Small intestine (tissue), 7 donors: ENCODE measurements around the gene S100PBP. TPM values are rescaled to one million over a fixed set of nuclear protein-coding genes. Genes with fewer than 3 reads are reported as not detected.

Experiments used
- DNase-seq, 2 donors: peaks; one replicate each; pipeline versions ENCODE4 v3.0.0 to v3.0.0-alpha.2; 2013
- FAIRE-seq: peaks from 2 replicates; lab custom pipeline; 2012; peaks lifted over from hg19 to GRCh38; lab: Jason Lieb, UNC
- H3K27ac ChIP-seq, 3 donors: one replicate each; pipeline ENCODE4 v1.5.1; 2013; ENCODE audit warnings: low read length in 2 of 3, mild to moderate bottlenecking in 2 of 3, control low read depth in 1 of 3, inconsistent platforms in 1 of 3, low read depth in 1 of 3, moderate library complexity in 1 of 3
- H3K27me3 ChIP-seq, 3 donors: one replicate each; pipeline ENCODE4 v1.6.1; 2013; ENCODE audit warnings: low read length in 3 of 3, inconsistent platforms in 1 of 3; ENCODE audit not compliant: control insufficient read depth in 3 of 3, insufficient read depth in 3 of 3
- H3K36me3 ChIP-seq, 3 donors: one replicate each; pipeline ENCODE4 v1.6.1; 2013; ENCODE audit warnings: low read length in 3 of 3, inconsistent platforms in 1 of 3, low read depth in 1 of 3, mild to moderate bottlenecking in 1 of 3, moderate library complexity in 1 of 3; ENCODE audit not compliant: control insufficient read depth in 3 of 3, insufficient read depth in 2 of 3
- H3K4me1 ChIP-seq, 3 donors: one replicate each; pipeline ENCODE4 v1.6.1; 2013; ENCODE audit warnings: low read length in 2 of 3, inconsistent platforms in 1 of 3, low read depth in 1 of 3, mild to moderate bottlenecking in 1 of 3, moderate library complexity in 1 of 3; ENCODE audit not compliant: control insufficient read depth in 3 of 3, insufficient read depth in 2 of 3
- H3K4me3 ChIP-seq, 3 donors: one replicate each; pipeline ENCODE4 v1.5.1; 2013; ENCODE audit warnings: low read length in 3 of 3, control low read depth in 1 of 3, inconsistent platforms in 1 of 3, low read depth in 1 of 3, mild to moderate bottlenecking in 1 of 3, moderate library complexity in 1 of 3
- H3K9me3 ChIP-seq, 2 donors: one replicate each; pipeline ENCODE4 v1.6.1; 2013; ENCODE audit warnings: low read depth in 1 of 2, low read length in 1 of 2; ENCODE audit not compliant: control insufficient read depth in 2 of 2, insufficient read depth in 1 of 2
- WGBS, 3 donors: extraction: QIAGEN DNeasy Blood & Tissue Kit; methylation state at CpG; one replicate each; pipeline ENCODE4 v1.1.7; 2013; 5-methylcytosine and 5-hydroxymethylcytosine counted together
- polyA plus RNA-seq, 4 donors: library from polyadenylated mRNA; stranded (reverse) in 3 of 4; unstranded in 1 of 4; fragments of 200-250 nt in 3 of 4; fragments of 120-200 nt in 1 of 4; gene quantifications; one replicate each; pipeline versions ENCODE4 v1.2.1 to v1.2.3, GENCODE V29; 2013
- donor health status: healthy with polysubstance abuse.
- donor health status: control.
- donor health status: control.
- donor health status: Bipolar disorder and iron deficiency.
- donor health status: healthy.

S100PBP gene
- polyA plus RNA-seq, 4 donors = 4.3 to 23.5 (median 7.2) TPM

DNA sequence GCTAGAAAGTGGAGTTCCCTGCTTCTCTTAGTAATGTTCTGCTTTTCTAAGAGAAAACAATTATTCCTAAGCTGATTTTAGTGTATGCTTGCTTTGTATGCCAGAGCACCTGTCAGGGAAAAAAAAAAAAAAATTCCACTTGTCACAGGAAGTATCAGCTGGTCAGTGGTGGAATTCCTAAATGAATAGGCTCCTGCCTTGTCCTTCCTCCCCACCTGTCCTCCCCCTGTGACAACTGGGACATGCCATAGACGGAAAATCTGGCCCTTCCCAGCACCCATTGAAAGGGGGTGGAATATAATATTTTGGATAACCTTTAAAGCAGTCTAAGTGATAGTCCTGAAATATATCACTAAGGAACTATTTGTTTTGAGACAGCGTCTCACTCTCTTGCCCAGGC, 42.5 kb downstream of the S100PBP start:
- Histone ChIP-seq H3K27ac (no peak overlapping the region), H3K4me3 (no peak overlapping the region), H3K9me3 (no peaks in the 10 kb centered on the region), H3K36me3 (peaks cover 5 to 47% (median 10%) of the 10 kb centered on the region in 3 donors), H3K4me1 (no peaks in the 10 kb centered on the region), H3K27me3 (no peaks in the 10 kb centered on the region)
- DNase-seq = no peak
- 96 to 100% (median 97%) methylated on average over 2 of the region's 2 CpGs for WGBS, 3 donors
- no peak for FAIRE-seq

DNA sequence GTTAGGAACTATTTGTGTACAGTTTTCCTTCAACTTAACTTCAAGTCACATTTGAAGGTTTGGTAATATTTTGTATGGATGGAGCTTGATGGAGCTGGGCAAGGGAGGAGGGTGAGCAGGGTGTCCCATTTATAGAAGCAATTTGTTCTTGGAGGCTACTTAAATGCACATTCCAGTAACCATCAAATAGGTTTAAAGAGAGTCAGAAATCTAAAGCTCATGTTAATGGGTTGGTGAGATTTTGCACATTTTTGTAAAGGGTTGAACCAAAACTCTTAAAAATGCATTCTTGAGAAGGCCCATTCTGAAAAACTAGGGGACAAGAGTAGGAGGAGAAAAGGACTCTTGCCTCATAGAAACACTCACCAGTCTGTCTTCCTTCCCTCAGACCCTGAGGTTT, 43.1 kb downstream of the S100PBP start:
- Histone ChIP-seq H3K27me3 (no peaks in the 10 kb centered on the region), H3K27ac (no peak overlapping the region), H3K36me3 (peaks cover 5 to 47% (median 7%) of the 10 kb centered on the region in 3 donors), H3K4me3 (no peak overlapping the region), H3K4me1 (no peaks in the 10 kb centered on the region), H3K9me3 (no peaks in the 10 kb centered on the region)
- FAIRE-seq (no peak), DNase-seq (no peak)

DNA sequence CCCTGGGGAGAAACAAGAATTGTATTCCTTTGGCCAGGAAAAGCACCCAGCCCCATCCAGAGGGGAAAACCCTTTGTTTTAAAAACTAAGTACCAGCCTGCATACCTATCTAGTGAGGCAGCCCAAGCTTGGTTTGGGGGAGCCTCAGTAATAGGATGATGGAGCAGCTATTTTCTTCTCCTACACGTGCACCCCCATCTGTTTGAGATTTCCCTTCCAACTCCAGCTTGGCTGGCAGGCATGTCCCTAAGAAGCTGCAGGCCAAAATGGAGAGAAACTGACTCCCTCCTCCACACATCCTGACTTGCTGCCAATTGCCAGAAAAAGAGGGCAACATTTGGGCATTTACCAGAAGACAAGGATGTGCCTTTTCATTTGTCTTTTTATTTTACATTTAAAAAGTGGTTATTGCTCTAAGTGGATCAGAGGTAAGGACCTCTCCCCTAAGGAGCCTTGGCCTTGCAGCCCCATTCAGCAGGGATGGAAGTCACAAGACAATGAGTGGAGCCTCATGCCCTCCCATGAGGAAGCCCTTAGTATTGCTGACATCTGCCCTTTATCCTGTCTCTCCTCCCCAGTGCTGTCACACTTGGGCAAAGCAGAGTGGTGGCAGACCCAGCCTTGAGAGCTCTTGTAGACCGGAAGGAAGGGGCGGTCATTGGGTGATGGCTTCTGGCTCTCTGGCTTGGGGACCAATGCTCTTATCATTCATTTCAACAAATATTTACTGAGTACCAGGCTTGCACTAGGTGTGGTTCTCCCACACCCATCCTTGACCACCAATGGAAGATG, 44.6 kb downstream of the S100PBP start:
- Histone ChIP-seq H3K27ac (no peak overlapping the region), H3K4me1 (no peaks in the 10 kb centered on the region), H3K9me3 (no peaks in the 10 kb centered on the region), H3K36me3 (peaks cover 0 to 44% (median 3%) of the 10 kb centered on the region in 3 donors), H3K4me3 (no peak overlapping the region), H3K27me3 (no peaks in the 10 kb centered on the region)
- DNase-seq = no peak
- no peak for FAIRE-seq
- 80 to 89% (median 82%) methylated on average over 3 of the region's 3 CpGs for WGBS, 3 donors

DNA sequence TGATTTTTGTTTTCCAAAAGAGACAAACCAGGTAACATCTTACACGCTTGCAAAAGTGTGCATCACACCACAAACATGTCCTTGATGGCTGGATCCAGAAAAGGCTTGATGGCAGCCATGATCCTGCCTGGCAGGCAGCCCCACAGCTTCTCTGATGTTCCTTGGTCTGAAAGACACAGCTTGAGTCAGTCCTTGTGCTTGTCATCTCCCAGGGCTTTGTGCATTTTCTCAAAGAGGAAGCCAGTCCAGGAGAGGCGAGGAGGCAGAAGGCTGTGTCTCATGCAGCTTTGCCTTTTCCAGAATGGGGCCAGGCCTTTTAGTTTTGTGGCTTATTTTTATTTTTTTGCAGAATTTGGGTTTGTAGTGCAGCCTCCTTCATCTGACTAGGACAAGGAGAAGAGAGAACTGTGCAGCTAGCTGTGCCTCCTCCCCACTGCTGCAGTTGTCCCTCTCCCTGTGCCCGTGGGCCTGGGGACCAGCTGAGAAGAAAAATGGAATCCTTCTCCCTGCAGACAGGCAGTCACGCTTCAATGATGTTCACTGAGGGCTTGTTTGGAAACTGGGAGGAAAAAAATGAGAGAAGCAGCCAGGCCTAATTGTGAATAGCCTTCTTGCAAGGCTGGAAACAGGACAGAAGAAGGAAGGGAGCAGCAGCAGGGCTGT, 45.9 kb downstream of the S100PBP start:
- FAIRE-seq = no peak
- 93 to 100% (median 94%) methylated on average over 4 of the region's 4 CpGs for WGBS, 3 donors
- Histone ChIP-seq H3K9me3 (no peaks in the 10 kb centered on the region), H3K27ac (no peak overlapping the region), H3K4me1 (no peaks in the 10 kb centered on the region), H3K4me3 (no peak overlapping the region), H3K36me3 (peaks cover 2 to 43% (median 3%) of the 10 kb centered on the region in 3 donors), H3K27me3 (no peaks in the 10 kb centered on the region)
- no peak for DNase-seq

DNA sequence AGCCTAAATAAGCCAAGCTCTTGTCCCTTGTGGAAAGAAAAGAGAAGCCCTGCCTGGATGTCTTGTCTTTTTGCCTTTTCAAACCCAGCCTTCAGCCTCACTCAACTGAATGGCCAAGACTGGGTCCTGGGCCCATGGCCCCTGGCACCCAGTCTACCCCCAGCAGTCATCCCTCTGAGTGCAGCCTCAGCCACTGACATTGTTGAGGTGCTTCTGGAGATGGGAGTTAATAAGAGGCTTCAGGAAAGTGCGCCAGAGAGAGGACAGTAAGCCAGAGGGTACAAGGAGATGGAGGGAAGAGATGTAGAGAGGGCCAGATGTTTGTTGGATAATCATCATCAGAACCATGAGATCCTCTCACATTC, 46.4 kb downstream of the S100PBP start:
- Histone ChIP-seq H3K4me1 (no peaks in the 10 kb centered on the region), H3K27ac (no peak overlapping the region), H3K4me3 (no peak overlapping the region), H3K9me3 (no peaks in the 10 kb centered on the region), H3K27me3 (no peaks in the 10 kb centered on the region), H3K36me3 (peaks cover 2 to 43% (median 3%) of the 10 kb centered on the region in 3 donors)
- WGBS, 3 donors = 94 to 96% (median 96%) methylated on average over 1 of the region's 1 CpG
- no peak for FAIRE-seq
- no peak for DNase-seq

DNA sequence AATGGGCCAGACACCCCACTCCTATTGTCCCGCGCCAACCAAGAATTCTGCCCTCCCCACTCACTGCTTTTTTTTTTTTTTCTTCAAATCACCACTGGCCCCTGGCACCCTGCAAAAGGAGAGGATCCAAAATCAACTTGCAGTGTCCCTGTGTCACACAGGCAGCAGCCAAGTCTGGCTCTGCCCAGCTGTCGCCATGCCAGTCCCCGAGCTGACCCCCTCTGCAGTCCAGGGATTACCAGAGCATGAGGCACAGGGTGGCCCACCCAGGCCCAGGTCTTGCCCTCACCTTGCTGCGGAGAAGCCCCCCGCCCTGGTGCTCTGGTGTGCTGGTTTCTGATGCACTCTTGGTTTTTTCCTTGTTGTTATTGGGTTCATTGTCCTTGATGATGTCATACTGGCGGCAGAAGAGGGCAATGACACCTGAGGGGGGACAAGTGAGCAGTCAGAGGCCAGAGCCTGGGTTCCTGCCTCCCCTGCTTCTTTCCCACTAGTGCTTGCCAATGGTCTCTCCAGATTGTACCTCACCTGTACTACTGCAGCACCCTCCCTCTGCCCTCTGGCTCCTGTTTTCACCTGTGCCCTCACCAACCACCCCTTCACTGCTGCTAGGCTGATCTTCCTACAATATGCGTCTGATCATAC, 47.0 kb downstream of the S100PBP start:
- Histone ChIP-seq H3K4me3 (no peak overlapping the region), H3K27ac (no peak overlapping the region), H3K9me3 (no peaks in the 10 kb centered on the region), H3K36me3 (peaks cover 0 to 43% (median 2%) of the 10 kb centered on the region in 3 donors), H3K4me1 (no peaks in the 10 kb centered on the region), H3K27me3 (no peaks in the 10 kb centered on the region)
- FAIRE-seq (no peak), DNase-seq (no peak)
- WGBS, 3 donors = 94 to 97% (median 96%) methylated on average over 8 of the region's 8 CpGs

DNA sequence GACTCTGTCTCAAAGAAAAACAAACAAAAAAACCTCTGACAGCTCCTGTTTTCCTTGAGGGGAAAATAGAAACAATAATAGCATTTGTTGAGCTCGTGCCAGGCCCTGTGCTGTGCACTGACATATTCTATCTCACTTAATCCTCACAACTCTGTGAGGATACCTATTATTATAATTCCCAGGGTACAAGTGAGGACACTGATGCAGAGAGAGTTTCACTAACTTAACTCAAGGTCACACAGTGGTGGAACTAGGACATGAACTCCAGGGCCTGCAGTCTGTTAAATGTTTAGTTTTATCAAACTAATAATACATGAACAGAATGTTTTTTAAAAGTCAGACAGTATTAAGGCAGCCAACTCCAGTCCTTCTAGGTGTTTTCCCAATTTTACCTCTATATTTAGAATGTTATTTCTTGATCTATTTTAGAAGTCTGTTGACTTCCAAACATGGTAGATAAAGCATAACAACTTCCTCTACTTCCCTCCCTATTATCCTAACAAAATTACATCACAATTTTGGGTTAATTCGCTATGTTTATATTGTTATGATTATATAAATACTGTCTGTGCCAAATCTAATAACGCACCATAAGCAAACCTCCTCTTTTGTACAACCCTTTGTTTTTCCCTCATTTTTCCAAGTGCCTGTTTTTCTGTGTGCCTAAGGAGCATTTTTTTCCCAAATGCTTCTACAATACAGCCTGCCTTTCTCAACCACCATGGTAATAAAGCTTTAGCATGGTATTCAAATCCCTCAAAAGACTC, 48.4 kb downstream of the S100PBP start:
- DNase-seq (no peak), FAIRE-seq (no peak)
- Histone ChIP-seq H3K4me3 (no peak overlapping the region), H3K36me3 (peaks cover 0 to 37% (median 2%) of the 10 kb centered on the region in 3 donors), H3K9me3 (no peaks in the 10 kb centered on the region), H3K27me3 (peaks cover 0 to 5% (median 2%) of the 10 kb centered on the region in 3 donors), H3K27ac (no peak overlapping the region), H3K4me1 (peaks cover 0 to 5% (median 0%) of the 10 kb centered on the region in 3 donors)
- WGBS, 3 donors = 67 to 88% (median 88%) methylated on average over 3 of the region's 3 CpGs

DNA sequence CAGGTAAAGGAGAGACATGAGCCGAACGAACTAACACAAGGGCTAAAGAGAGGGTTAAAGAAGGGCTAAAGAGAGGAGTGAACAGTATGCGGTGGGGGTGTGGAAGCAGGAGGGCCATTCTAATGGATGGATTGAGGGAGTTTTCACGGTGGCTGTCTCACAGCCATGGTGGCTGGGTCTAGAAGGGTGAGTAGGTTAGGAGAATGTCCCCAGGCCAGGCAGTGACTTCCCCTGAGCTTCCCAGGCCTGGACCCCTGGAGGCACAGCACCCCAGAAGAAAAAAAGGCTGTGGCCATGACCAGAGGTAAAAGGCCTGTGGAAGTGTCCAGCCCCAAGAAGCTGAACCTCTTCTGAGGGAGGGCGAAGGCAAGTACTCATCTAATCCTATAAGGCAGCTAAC, 49.7 kb downstream of the S100PBP start:
- WGBS, 3 donors = 93 to 94% (median 94%) methylated on average over 5 of the region's 5 CpGs
- Histone ChIP-seq H3K4me1 (peaks cover 0 to 11% (median 0%) of the 10 kb centered on the region in 3 donors), H3K27ac (no peak overlapping the region), H3K27me3 (peaks cover 0 to 18% (median 14%) of the 10 kb centered on the region in 3 donors), H3K4me3 (no peak overlapping the region), H3K36me3 (peaks cover 0 to 33% (median 2%) of the 10 kb centered on the region in 3 donors), H3K9me3 (no peaks in the 10 kb centered on the region)
- FAIRE-seq (no peak), DNase-seq (no peak)
